ENCODE results near the gene CORIN. TPM values are rescaled to one million over a fixed set of nuclear protein-coding genes. Genes with fewer than 3 reads are reported as not detected.
"Not testable (repeated sequence)": the region's sequence is repeated elsewhere in the genome, so short reads cannot be mapped to it uniquely, and the experiment has no call there.

The CORIN gene
- total RNA-seq, 6 experiments from 2014 or later: 0.12 to 0.44 (median 0.16) TPM; not detected in 1

GRCh38 chr4:47561331-47561730 lies 276.5 kb downstream of the CORIN start:
- DNase-seq (no peak), ATAC-seq (peak; percentile 70 to 97 (median 91))
- peaks cover 0 to 12% (median 5%) of the 10 kb centered on the region in 4 donors for H3K4me1 ChIP-seq
- TF ChIP-seq CTCF (IDR thresholded peaks at IDR 0.05) (no peak), POLR2A (IDR thresholded peaks at IDR 0.05) (no peak)
- H3K4me3 ChIP-seq: no peak overlapping the region
- intact Hi-C loops (cut with DNase I): no loop called here
- 8% methylated on average over 1 of the region's 1 CpG for WGBS (ENCODE audit: insufficient coverage, low coverage, low lambda C conversion rate, missing lambda C conversion rate)
- peaks cover 0 to 4% (median 0%) of the 10 kb centered on the region in 4 donors for H3K36me3 ChIP-seq
- H3K27me3 ChIP-seq: no peaks in the 10 kb centered on the region
- no peaks in the 10 kb centered on the region for H3K9me3 ChIP-seq
- peak overlapping the region in 1 of 3 donors; percentile 13 for H3K27ac ChIP-seq

GRCh38 chr4:47560682-47561081 lies 277.2 kb downstream of the CORIN start:
- Histone ChIP-seq H3K36me3 (peaks cover 0 to 4% (median 0%) of the 10 kb centered on the region in 4 donors), H3K4me3 (no peak overlapping the region), H3K4me1 (peaks cover 0 to 10% (median 3%) of the 10 kb centered on the region in 4 donors), H3K27me3 (no peaks in the 10 kb centered on the region), H3K9me3 (no peaks in the 10 kb centered on the region), H3K27ac (no peak overlapping the region)
- intact Hi-C loops (cut with DNase I): no loop called here
- ATAC-seq (no peak), DNase-seq (no peak)
- TF ChIP-seq POLR2A (IDR thresholded peaks at IDR 0.05) (no peak), CTCF (IDR thresholded peaks at IDR 0.05) (no peak)
- whole genome bisulfite sequencing (ENCODE audit: insufficient coverage, low coverage, low lambda C conversion rate, missing lambda C conversion rate): 67% methylated on average over 1 of the region's 1 CpG

GRCh38 chr4:47557255-47557654 lies 280.6 kb downstream of the CORIN start:
- TF ChIP-seq CTCF (IDR thresholded peaks at IDR 0.05): no peak
- TF ChIP-seq POLR2A (IDR thresholded peaks at IDR 0.05): no peak
- intact Hi-C loops (cut with DNase I): no loop called here
- Histone ChIP-seq H3K4me1 (peaks cover 0 to 4% (median 0%) of the 10 kb centered on the region in 4 donors), H3K27ac (no peak overlapping the region), H3K9me3 (no peaks in the 10 kb centered on the region), H3K27me3 (no peaks in the 10 kb centered on the region), H3K36me3 (peaks cover 0 to 4% (median 0%) of the 10 kb centered on the region in 4 donors), H3K4me3 (no peak overlapping the region)
- WGBS (ENCODE audit: insufficient coverage, low coverage, low lambda C conversion rate, missing lambda C conversion rate): 94% methylated on average over 2 of the region's 2 CpGs
- no peak for ATAC-seq
- DNase-seq: no peak

GRCh38 chr4:47555920-47556319 lies 281.9 kb downstream of the CORIN start:
- H3K9me3 ChIP-seq; H3K36me3 ChIP-seq; intact Hi-C loops (cut with DNase I); H3K27ac ChIP-seq; H3K4me1 ChIP-seq; H3K27me3 ChIP-seq; ATAC-seq; DNase-seq; H3K4me3 ChIP-seq: not testable (repeated sequence)
- 73% methylated on average over 2 of the region's 3 CpGs for WGBS (ENCODE audit: insufficient coverage, low coverage, low lambda C conversion rate, missing lambda C conversion rate)

GRCh38 chr4:47553329-47554125 lies 284.3 kb downstream of the CORIN start:
- Histone ChIP-seq H3K27ac (no peak overlapping the region), H3K36me3 (peaks cover 0 to 8% (median 0%) of the 10 kb centered on the region in 4 donors), H3K9me3 (no peaks in the 10 kb centered on the region), H3K4me3 (no peak overlapping the region), H3K4me1 (no peaks in the 10 kb centered on the region), H3K27me3 (no peaks in the 10 kb centered on the region)
- TF ChIP-seq POLR2A (IDR thresholded peaks at IDR 0.05) (no peak), CTCF (IDR thresholded peaks at IDR 0.05) (no peak)
- no peak for ATAC-seq
- DNase-seq: no peak
- intact Hi-C loops (cut with DNase I): no loop called here
- WGBS (ENCODE audit: insufficient coverage, low coverage, low lambda C conversion rate, missing lambda C conversion rate): 90% methylated on average over 2 of the region's 2 CpGs
